Heart left ventricle (tissue), 16 donors: Measurements from ENCODE around the gene CC2D1B. TPM values are rescaled to one million over a fixed set of nuclear protein-coding genes. Genes with fewer than 3 reads are reported as not detected.

Source experiments
- ATAC-seq, 4 donors: fragments of 200-7000 bp; cut with Tn5 transposase; one replicate each; pipeline ENCODE4 v1.9.1; 2020 to 2022; ENCODE audit warnings: moderate library complexity in 4 of 4, mild to moderate bottlenecking in 3 of 4, moderate number of reproducible peaks in 1 of 4
- DNase-seq, 5 donors: peaks; one replicate each; pipeline ENCODE4 v3.0.0-alpha.2; 2020
- H3K27ac ChIP-seq, 12 donors: fragments of 200-600 bp; sonication (generic) in 4 of 12; one replicate each; pipeline versions ENCODE4 v1.5.0 to v1.8.0; 2016 to 2022; ENCODE audit warnings: mild to moderate bottlenecking in 2 of 12
- H3K27me3 ChIP-seq, 9 donors: fragments of 200-600 bp; sonication (generic) in 2 of 9; one replicate each; pipeline versions ENCODE4 v1.5.1 to v1.8.0; 2016 to 2022; ENCODE audit warnings: mild to moderate bottlenecking in 3 of 9
- H3K36me3 ChIP-seq, 9 donors: fragments of 200-600 bp; sonication (generic) in 2 of 9; one replicate each; pipeline versions ENCODE4 v1.5.0 to v1.8.0; 2018 to 2022; ENCODE audit warnings: mild to moderate bottlenecking in 2 of 9
- H3K4me1 ChIP-seq, 12 donors: fragments of 200-600 bp; sonication (generic) in 4 of 12; one replicate each; pipeline versions ENCODE4 v1.5.0 to v1.8.0; 2016 to 2022; ENCODE audit warnings: mild to moderate bottlenecking in 3 of 12
- H3K4me3 ChIP-seq, 12 donors: fragments of 200-600 bp; sonication (generic) in 4 of 12; one replicate each; pipeline versions ENCODE4 v1.5.0 to v1.8.0; 2017 to 2022; ENCODE audit warnings: mild to moderate bottlenecking in 9 of 12, moderate library complexity in 4 of 12
- H3K9me3 ChIP-seq, 12 donors: fragments of 200-600 bp; sonication (generic) in 4 of 12; one replicate each; pipeline versions ENCODE4 v1.5.0 to v1.8.0; 2016 to 2022; ENCODE audit warnings: mild to moderate bottlenecking in 1 of 12
- POLR2A ChIP-seq, 2 donors: fragments of 450-650 bp; IDR thresholded peaks; one replicate each; pipeline ENCODE4 v1.6.1; 2017; ENCODE audit warnings: antibody characterized with exemption in 2 of 2, mild to moderate bottlenecking in 2 of 2, moderate library complexity in 2 of 2
- WGBS, 4 donors: extraction: QIAGEN DNeasy Blood & Tissue Kit in 2 of 4; methylation state at CpG; one replicate each; pipeline versions ENCODE4 v1.1.5 to v1.1.7; 2013 to 2018; 5-methylcytosine and 5-hydroxymethylcytosine counted together
- intact Hi-C, 10 donors: fragments of 100-400 bp; cut with DNase I; formaldehyde crosslinking; loops; one replicate each; pipeline versions ENCODE4 v1.11.1 to v1.14.2; 2022
- long read RNA-seq, 3 donors: library from polyadenylated mRNA; unstranded; transcript quantifications; one replicate each; pipeline ENCODE4 v2.0.0, GENCODE V29; 2020 to 2021
- polyA plus RNA-seq, 2 donors: library from polyadenylated mRNA; stranded (reverse); fragments of 200-250 nt; gene quantifications; one replicate each; pipeline ENCODE4 v1.2.3, GENCODE V29; 2013
- total RNA-seq, 9 donors: library from RNA; depleted of rRNA in 2 of 9; stranded (reverse); fragments of >200 nt in 2 of 9; fragmentation: NEBNext Ultra II Directional in 3 of 9; extraction: Animal tissue kit (Norgen Biotek cat#: 25700) in 3 of 9; gene quantifications; one replicate each; pipeline versions ENCODE4 v1.1.0 to v1.2.4, GENCODE V29; 2016 to 2023
- TF ChIP-seq, protein P1 (sequence below), 12 donors: fragments of 200-600 bp; sonication (generic) in 4 of 12; IDR thresholded peaks; one replicate each; pipeline versions ENCODE4 v1.5.0 to v1.8.0; 2018 to 2022; ENCODE audit warnings: antibody characterized with exemption in 12 of 12, mild to moderate bottlenecking in 5 of 12
- donor health status: ischemic (EF 13 %, LVEDD 7.1; RV severe dilation, severe dysfunction).
- donor health status: healthy with polysubstance abuse.
- donor health status: DM: no; HTN: yes; CAD: no.
- donor health status: DM: no; HTN: no; CAD: no.
- donor health status: ischemic (EF 25% LVEDD 6.9; RV normal size, moderate dysfunction).
- donor health status: ischemic (EF 25% LVEDD 5.7; RV mildly dilated, moderate dysfunction).
- donor health status: healthy.
- donor health status: DM: yes; HTN: yes; CAD: no.
- donor health status: ischemic (EF 35%, LVEDD 5.7; RV mildly dilated, moderate dysfunction).
- donor health status: nonischemic (EF 11% LVEDD 7.7; RV severe dilation, severe dysfunction).
- donor health status: DM: yes; HTN: yes; CAD: no.
- donor health status: PGD.
- donor health status: ischemic (EF 29% LVEDD 5.4; RV normal size, mild dysfunction).
- donor health status: nonischemic (EF 23%, LVEDD 6.1; RV moderate dilation, normal function).

CC2D1B gene, protein sequence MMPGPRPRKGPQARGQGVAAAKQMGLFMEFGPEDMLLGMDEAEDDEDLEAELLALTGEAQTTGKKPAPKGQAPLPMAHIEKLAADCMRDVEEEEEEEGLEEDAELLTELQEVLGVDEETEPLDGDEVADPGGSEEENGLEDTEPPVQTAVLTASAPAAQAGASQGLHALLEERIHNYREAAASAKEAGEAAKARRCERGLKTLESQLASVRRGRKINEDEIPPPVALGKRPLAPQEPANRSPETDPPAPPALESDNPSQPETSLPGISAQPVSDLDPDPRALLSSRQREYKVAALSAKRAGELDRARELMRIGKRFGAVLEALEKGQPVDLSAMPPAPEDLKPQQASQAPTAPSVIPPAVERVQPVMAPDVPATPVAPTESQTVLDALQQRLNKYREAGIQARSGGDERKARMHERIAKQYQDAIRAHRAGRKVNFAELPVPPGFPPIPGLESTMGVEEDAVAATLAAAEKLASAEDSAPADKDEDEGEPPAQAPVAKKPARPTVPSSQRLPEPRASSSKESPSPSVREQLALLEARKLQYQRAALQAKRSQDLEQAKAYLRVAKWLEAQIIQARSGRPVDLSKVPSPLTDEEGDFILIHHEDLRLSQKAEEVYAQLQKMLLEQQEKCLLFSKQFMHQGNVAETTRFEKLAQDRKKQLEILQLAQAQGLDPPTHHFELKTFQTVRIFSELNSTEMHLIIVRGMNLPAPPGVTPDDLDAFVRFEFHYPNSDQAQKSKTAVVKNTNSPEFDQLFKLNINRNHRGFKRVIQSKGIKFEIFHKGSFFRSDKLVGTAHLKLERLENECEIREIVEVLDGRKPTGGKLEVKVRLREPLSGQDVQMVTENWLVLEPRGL
- 10 to 100 TPM; 12.8 to 25.2 (median 16.7) TPM for total RNA-seq
- 10 to 100 TPM; 12.3 to 25.9 TPM for polyA plus RNA-seq
- long read RNA-seq, donor 1, partial matches to known transcripts, result 8 of 18 reads
- long read RNA-seq, donor 1, other reads (novel, unspliced or antisense), result 6 of 18 reads
- long read RNA-seq, donor 2, full-length matches to known transcripts, result 10 of 17 reads
- long read RNA-seq, donor 2, partial matches to known transcripts, result 3 of 17 reads
- long read RNA-seq, donor 2, other reads (novel, unspliced or antisense), result 4 of 17 reads
- long read RNA-seq, donor 3, transcript CC2D1B-201 (25 exons, 3,377 nt), result major isoform, 11 of 31 reads
- long read RNA-seq, donor 3, partial matches to known transcripts, result 14 of 31 reads
- long read RNA-seq, donor 3, other reads (novel, unspliced or antisense), result 6 of 31 reads

DNA sequence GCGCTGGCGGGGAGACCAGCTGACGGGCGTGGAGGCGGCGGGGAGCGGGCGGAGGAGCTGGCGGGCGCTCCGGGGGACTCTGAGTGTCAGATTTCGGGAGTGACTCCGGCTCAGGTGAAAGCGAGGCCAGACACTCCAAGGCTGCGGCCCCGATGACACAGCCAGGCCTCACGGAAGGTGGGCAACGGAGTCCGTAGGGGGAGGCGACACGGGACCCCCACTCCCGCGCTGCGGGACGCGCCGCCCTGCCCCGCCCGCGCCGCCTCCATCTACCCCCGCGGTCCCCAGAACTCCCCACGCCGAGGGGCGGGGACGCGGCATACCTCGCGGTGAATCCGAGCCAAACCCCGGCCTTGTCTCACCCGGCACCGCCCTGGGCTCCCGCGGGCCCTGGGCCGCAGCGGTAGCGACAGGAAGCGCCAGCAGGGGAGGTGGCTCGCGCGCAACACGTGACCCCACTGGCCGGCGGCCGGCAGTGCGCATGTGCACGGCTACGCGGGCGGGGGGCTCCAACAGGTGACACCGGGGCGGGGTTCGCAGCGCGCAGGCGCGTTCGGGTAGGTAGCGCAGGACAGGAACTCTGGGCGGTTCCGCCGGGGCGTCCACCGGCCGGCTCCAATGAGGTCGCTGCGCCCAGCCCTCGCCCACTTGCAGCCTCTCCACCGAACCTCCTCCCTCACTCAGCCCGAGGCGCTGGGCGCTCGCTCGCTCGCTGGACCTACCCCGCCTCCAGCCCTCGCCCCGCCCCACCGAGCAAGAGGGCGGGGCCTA, at the start of gene CC2D1B:
TSS of gene CC2D1B (minus strand) at position 460 of the 771 bp plus-strand sequence. CDS start 1,585 bp downstream, outside the sequence.
- H3K27ac ChIP-seq, result peak within 1 kb of the TSS; percentile 70 to 97 (median 93)
- peaks cover 0 to 31% (median 19%) of the 10 kb centered on the region in 9 donors for H3K36me3 ChIP-seq
- DNase-seq (peak; percentile 98 to 100 (median 99)), ATAC-seq (peak; percentile 95 to 97 (median 96))
- peak in 1 of 2 donors; percentile 92 for TF ChIP-seq POLR2A (IDR thresholded peaks at IDR 0.05)
- TF ChIP-seq, protein P1, sequence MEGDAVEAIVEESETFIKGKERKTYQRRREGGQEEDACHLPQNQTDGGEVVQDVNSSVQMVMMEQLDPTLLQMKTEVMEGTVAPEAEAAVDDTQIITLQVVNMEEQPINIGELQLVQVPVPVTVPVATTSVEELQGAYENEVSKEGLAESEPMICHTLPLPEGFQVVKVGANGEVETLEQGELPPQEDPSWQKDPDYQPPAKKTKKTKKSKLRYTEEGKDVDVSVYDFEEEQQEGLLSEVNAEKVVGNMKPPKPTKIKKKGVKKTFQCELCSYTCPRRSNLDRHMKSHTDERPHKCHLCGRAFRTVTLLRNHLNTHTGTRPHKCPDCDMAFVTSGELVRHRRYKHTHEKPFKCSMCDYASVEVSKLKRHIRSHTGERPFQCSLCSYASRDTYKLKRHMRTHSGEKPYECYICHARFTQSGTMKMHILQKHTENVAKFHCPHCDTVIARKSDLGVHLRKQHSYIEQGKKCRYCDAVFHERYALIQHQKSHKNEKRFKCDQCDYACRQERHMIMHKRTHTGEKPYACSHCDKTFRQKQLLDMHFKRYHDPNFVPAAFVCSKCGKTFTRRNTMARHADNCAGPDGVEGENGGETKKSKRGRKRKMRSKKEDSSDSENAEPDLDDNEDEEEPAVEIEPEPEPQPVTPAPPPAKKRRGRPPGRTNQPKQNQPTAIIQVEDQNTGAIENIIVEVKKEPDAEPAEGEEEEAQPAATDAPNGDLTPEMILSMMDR (IDR thresholded peaks at IDR 0.05), result peak in 7 of 12 donors; percentile 8 to 27 (median 23)
- peaks cover 0 to 29% (median 11%) of the 10 kb centered on the region in 12 donors for H3K4me1 ChIP-seq
- 0 to 1% (median 0%) methylated on average over 47 to 92 of the region's 92 CpGs for WGBS, 4 donors
- intact Hi-C loops, result loop anchor here in 4 of 10 donors (2.0 to 10.0 kb wide), 5 partner anchors 36 to 331 kb away; partner anchors contain the start of genes ORC1 (in 4 of the 4), PRPF38A (in 4 of the 4), COA7 (in 1 of the 4) and ZFYVE9 (in 1 of the 4)
- no peaks in the 10 kb centered on the region for H3K27me3 ChIP-seq
- H3K4me3 ChIP-seq, result peak within 1 kb of the TSS; percentile 74 to 99 (median 94)
- no peaks in the 10 kb centered on the region for H3K9me3 ChIP-seq

DNA sequence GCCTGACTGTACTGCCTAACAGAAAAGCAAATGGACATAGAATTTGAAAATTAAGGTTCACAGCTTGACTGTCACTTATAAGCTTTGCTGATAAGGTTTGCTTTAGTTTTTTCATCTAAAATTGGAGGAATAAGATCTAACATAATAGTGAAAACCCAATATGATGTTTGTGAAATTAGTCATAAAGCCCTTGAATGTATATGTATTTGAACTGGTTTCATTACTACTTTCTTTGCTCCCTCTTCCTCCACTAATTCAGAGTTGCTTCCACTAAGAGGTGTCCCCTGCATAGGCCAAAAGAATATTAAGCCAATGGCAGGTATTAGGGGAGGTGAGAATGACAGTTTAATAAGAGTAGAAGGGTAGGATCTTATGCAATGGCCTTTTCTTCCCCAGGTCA, 48.9 kb upstream of the CC2D1B start:
- no peak overlapping the region for H3K4me3 ChIP-seq
- TF ChIP-seq, protein P1 (IDR thresholded peaks at IDR 0.05), result no peak
- TF ChIP-seq POLR2A (IDR thresholded peaks at IDR 0.05), result no peak
- no peak for DNase-seq
- H3K36me3 ChIP-seq, result peaks cover 0 to 100% (median 100%) of the 10 kb centered on the region in 9 donors
- no peak overlapping the region for H3K27ac ChIP-seq
- ATAC-seq, result no peak
- H3K9me3 ChIP-seq, result no peaks in the 10 kb centered on the region
- intact Hi-C loops, result loop anchor here in 1 of 10 donors (10.0 kb wide), 1 partner anchor 270 kb away; no protein-coding TSS in a partner anchor
- H3K4me1 ChIP-seq, result peaks cover 0 to 3% (median 0%) of the 10 kb centered on the region in 12 donors
- no peaks in the 10 kb centered on the region for H3K27me3 ChIP-seq

DNA sequence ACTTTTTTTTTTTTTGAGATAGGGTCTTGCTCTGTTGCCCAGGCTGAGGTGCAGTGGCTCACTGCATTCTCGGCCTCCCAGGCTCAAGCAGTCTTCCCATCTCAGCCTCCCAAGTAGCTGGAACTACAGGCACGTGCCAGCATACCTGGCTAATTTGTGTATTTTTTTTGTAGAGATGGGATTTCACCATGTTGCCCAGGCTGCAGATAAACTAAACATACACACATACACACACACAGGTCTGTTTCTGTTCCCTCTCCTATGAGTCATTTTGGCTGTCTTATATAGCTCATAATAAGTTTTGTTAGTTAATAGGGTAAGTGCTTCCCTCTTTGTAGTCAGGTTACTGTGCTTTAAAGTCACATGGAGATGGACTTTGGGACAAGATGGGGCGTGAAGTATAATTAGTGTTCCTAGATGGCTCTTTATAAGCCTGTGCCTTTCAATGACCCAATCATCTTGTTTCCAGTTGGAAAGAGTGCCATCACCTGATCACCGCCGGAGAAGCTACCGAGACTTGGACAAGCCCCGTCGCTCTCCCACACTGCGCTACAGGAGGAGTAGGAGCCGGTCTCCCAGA, 47.5 kb upstream of the CC2D1B start:
- intact Hi-C loops, result loop anchor here in 1 of 10 donors (10.0 kb wide), 1 partner anchor 271 kb away; no protein-coding TSS in a partner anchor
- Histone ChIP-seq H3K9me3 (no peaks in the 10 kb centered on the region), H3K4me3 (no peak overlapping the region), H3K27ac (no peak overlapping the region), H3K27me3 (no peaks in the 10 kb centered on the region), H3K36me3 (peaks cover 0 to 100% (median 100%) of the 10 kb centered on the region in 9 donors), H3K4me1 (peaks cover 0 to 3% (median 0%) of the 10 kb centered on the region in 12 donors)
- no peak for TF ChIP-seq POLR2A (IDR thresholded peaks at IDR 0.05)
- TF ChIP-seq, protein P1 (IDR thresholded peaks at IDR 0.05), result no peak
- ATAC-seq, result no peak
- 95 to 97% (median 95%) methylated on average over 10 of the region's 10 CpGs for WGBS, 4 donors
- no peak for DNase-seq
